NCI-H1092 (cell line): ENCODE data around the gene NLGN4X.
"Not testable (repeated sequence)": the region's sequence is repeated elsewhere in the genome, so short reads cannot be mapped to it uniquely, and the experiment has no call there.

Experiments used
- DNase-seq: peaks from one replicate; lab custom pipeline; 2025; lab: John Stamatoyannopoulos, UW

NLGN4X gene

DNA sequence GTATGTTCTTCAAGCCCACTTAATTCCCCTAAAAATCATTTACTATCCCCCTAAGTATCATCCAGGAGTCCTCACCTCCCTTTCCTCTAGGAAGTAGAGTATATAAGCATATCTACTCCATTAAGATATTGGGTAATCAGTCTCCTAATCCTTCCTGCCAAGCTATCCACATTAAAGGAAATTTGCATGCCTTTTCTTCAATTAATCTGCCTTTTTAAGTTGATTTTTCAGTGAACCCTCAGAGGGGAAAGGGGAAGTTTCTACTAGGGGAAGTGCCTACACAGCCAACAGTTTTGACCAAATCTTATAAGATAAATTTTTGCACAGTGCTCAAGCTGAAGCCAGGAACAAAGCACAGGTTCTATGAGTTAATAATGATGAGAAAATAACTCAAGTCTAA lies 222.8 kb downstream of the NLGN4X start:
- DNase-seq = no peak

DNA sequence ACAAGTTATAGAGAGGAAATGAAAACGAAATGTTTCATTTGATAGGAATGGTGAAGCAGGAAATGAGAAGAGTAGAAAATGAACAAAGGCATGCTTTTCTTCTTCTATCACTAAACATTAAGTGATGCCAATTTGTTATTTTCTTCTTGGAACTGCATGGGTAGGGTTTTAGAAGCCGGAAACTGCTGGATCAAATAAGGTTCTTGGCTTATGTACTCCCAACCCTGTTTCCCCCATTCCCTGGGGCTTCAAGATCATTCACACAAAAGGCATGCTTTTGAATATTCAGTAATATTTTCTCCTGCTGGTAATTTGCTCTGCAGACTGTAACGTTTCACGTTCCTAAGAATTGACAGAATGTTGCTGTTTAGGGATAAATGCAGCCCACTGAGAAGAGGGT lies 224.1 kb downstream of the NLGN4X start:
- no peak for DNase-seq

- no peak for DNase-seq
These were observed 226.6 kb downstream of the NLGN4X start for GRCh38 chrX:6002056-6002455.

- no peak for DNase-seq
These were observed 229.8 kb downstream of the NLGN4X start for GRCh38 chrX:5998901-5999300.

GRCh38 chrX:5998456-5998855 lies 230.2 kb downstream of the NLGN4X start:
- no peak for DNase-seq

GRCh38 chrX:5991393-5991792 lies 237.3 kb downstream of the NLGN4X start:
- DNase-seq = no peak

GRCh38 chrX:5979338-5979737 lies 249.3 kb downstream of the NLGN4X start:
- no peak for DNase-seq

DNA sequence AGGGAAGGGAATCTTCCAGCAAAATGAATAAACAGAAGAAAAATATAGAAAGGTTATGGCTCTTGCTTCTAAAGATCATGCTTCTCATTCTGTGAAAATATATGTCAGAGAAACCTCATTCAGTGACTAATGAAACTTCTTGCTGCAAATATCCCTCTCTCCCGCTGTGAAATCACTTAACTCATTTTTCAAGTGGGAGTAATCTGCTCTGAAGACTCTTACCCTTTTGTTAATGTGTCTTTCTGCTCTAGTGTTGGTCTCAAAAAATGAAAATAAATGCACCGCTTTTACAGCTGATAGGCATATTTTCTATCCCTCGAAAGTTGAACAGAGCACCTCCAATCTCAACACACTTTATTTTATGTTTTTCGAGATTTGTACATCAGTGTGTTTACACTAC lies 252.3 kb downstream of the NLGN4X start:
- peak; percentile 8 for DNase-seq

- DNase-seq = no peak
These were observed 257.4 kb downstream of the NLGN4X start for GRCh38 chrX:5971300-5971699.

GRCh38 chrX:5965406-5965805 lies 263.3 kb downstream of the NLGN4X start:
- DNase-seq = no peak

- no peak for DNase-seq
These were observed 269.4 kb downstream of the NLGN4X start for GRCh38 chrX:5959286-5959685.

GRCh38 chrX:5958523-5958922 lies 270.1 kb downstream of the NLGN4X start:
- DNase-seq = no peak

- DNase-seq = no peak
These were observed 271.2 kb downstream of the NLGN4X start for GRCh38 chrX:5957506-5957905.

DNA sequence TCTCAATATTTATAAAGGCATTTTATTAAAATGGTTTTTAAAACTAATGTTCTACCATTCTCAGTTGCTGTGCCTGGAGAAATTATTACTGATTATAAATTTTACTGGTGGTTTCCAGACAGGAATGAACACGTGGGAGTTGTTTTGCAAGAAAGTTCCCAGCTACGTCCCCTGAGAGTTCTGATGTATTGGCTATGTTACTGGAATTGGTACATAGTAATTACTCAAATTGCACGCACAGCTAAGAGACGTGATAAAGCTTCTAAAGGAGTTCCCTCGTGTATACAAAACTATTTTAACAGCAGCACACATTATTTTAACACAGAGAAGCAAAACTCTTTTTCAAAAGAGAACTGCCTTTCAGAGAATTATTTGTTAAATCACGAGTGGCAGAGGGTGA lies 292.2 kb downstream of the NLGN4X start:
- DNase-seq = no peak

DNA sequence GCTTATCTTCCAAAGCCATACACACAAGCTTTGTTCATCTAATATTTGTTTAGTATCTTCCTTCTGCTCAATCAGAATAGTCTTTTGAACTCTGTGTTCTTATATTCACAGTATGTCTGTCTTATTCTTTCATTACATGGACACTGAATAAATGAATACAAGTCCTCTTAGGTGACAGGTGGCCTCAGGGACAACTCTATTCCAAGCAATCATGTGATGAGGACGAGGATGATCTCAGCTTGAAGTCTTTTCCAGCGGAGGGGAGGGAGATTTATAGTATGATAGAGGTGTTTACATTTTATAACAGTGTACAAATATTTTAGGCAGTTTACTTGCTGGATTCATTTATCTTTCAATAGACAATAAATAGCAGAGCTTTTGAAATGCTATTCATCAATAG lies 300.4 kb downstream of the NLGN4X start:
- DNase-seq = no peak

DNA sequence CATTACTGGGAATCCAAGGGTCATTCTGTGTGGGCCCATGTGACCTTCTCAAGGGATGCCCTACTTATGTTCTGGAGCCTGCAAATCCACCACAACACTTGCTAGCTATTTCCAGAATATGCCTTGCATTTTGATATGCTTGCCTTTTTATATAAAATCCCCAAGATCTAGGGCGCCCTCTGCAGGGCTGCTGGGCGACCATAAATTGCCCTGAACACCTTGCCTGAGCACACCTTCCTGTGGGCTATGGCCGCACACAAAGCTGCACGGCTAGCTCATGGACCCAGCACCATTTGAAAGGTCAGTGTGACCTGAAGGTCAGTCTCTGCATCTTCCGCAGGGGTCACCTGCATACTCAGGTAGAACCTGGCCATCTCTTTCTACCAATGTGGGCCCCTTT lies 311.7 kb downstream of the NLGN4X start:
- DNase-seq = no peak

GRCh38 chrX:5915783-5916182 lies 312.9 kb downstream of the NLGN4X start:
- DNase-seq = no peak

- DNase-seq = no peak
These were observed 321.5 kb downstream of the NLGN4X start for GRCh38 chrX:5907207-5907606.

DNA sequence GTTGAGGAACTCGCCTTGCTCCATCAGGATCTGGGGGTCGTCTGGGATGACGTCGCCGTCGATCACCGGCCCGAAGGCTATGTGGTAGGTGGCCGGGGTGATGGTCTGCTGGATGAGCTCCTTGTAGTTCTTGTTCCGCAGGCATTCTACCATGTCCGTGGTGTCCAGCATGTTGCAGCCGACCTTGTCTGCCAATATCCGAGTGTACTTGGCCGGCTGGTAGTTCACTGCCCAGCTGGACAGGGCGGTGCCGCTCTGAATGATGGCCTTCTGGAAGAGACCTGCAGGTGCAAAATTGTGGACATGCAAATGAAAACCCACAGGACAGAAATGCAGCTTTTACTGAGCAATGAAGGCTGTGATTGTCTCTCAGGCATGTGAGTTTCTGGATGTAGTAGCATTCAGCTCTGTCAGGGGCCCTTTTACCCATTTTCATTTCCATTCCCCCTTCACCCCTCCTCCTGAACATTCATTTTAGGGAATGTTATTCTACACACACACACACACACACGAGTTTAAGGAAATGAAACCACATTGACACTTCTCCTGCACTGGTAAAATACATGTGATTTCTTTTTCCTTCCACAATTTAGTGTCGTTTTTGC lies 325.0 kb downstream of the NLGN4X start:
- DNase-seq = not testable (repeated sequence)

GRCh38 chrX:5898463-5898862 lies 330.2 kb downstream of the NLGN4X start:
- no peak for DNase-seq

GRCh38 chrX:5891378-5891777 lies 337.3 kb downstream of the NLGN4X start:
- no peak for DNase-seq

DNA sequence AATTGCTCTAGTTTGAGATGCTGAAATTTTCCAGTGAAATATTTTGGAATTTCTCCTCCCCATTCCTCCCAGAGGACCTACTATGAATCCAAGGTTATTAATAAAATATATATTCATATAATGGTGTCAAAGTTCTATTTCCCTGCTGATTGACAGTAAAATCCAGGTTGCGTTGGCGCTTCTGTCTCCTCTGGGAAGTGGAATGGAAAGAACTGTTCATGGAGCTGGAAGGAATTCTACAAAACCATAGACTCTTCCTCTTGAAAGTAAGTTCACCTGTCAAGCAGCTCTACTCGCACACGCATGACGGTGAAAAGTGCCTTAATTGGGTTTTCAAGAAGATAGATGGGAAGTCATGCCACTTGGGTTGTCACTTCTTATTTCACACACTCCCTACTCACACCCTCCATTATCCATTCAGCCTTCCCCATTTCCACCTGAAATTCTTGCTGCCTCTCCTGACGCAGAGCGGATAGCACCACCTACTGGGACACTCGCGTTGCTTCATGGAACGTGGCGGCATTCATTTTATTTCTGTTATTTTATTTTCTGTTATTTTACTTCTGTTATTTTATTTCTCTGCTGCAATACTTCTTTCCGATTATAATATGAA lies 351.6 kb downstream of the NLGN4X start:
- DNase-seq = no peak

GRCh38 chrX:5870238-5870637 lies 358.4 kb downstream of the NLGN4X start:
- no peak for DNase-seq

- no peak for DNase-seq
These were observed 358.9 kb downstream of the NLGN4X start for GRCh38 chrX:5869786-5870185.
